Measurements from ENCODE around the gene MYO18A.

DNA sequence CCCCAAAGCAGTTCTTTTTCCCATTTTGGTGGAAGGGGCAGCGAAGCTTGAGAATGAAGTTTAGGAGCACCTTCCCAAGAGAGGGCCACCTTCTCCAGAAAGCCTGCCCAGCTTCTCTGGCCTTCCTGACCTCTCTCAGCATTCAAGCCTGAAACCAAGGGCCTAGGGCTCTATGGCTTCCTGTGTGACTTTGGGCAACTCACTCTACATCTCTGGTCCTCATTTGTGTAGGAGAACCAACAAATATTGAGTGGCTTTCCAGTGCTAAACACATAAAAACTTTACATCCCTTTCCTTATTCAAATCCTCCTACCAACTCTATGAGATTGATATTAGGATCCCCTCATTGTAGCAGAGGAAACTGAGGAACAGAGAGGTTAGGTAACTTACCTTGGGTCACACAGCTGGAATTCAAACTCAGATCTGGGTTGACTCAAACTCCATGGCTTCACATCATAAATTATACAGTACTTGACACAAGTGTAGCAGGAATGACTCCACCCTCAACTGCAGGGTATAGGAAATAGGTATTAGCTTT is 32.0 kb upstream of the MYO18A start:
- TF ChIP-seq, protein P1, sequence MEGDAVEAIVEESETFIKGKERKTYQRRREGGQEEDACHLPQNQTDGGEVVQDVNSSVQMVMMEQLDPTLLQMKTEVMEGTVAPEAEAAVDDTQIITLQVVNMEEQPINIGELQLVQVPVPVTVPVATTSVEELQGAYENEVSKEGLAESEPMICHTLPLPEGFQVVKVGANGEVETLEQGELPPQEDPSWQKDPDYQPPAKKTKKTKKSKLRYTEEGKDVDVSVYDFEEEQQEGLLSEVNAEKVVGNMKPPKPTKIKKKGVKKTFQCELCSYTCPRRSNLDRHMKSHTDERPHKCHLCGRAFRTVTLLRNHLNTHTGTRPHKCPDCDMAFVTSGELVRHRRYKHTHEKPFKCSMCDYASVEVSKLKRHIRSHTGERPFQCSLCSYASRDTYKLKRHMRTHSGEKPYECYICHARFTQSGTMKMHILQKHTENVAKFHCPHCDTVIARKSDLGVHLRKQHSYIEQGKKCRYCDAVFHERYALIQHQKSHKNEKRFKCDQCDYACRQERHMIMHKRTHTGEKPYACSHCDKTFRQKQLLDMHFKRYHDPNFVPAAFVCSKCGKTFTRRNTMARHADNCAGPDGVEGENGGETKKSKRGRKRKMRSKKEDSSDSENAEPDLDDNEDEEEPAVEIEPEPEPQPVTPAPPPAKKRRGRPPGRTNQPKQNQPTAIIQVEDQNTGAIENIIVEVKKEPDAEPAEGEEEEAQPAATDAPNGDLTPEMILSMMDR (IDR thresholded peaks at IDR 0.05; ENCODE audit: poor library complexity), result no peak
- TF ChIP-seq EZH2phosphoT487 (IDR thresholded peaks at IDR 0.05; ENCODE audit: low read depth, severe bottlenecking, unreplicated experiment) (no peak), EZH2 (IDR thresholded peaks at IDR 0.05; ENCODE audit: borderline replicate concordance) (no peak)
